Left lobe of liver (tissue), 2 donors: Measurements from ENCODE around the gene DBF4B. TPM values are rescaled to one million over a fixed set of nuclear protein-coding genes. Genes with fewer than 3 reads are reported as not detected.
"Not testable (repeated sequence)": the region's sequence is repeated elsewhere in the genome, so short reads cannot be mapped to it uniquely, and the experiment has no call there.

Experiments
- ATAC-seq: fragments of 200-7000 bp; cut with Tn5 transposase; one replicate; pipeline ENCODE4 v1.9.1; 2020; ENCODE audit warnings: mild to moderate bottlenecking, moderate library complexity
- DNase-seq: peaks from one replicate; pipeline ENCODE4 v3.0.0-alpha.2; 2020; ENCODE audit warnings: low spot score
- total RNA-seq: library from RNA; stranded (reverse); gene quantifications from one replicate; pipeline ENCODE4 v1.2.1, GENCODE V29; 2021
- donor health status: DM: no; HTN: no; CAD: no; lungs with moderate emphysema.
- donor health status: DM: no; HTN: yes; CAD: no.

Gene DBF4B, protein sequence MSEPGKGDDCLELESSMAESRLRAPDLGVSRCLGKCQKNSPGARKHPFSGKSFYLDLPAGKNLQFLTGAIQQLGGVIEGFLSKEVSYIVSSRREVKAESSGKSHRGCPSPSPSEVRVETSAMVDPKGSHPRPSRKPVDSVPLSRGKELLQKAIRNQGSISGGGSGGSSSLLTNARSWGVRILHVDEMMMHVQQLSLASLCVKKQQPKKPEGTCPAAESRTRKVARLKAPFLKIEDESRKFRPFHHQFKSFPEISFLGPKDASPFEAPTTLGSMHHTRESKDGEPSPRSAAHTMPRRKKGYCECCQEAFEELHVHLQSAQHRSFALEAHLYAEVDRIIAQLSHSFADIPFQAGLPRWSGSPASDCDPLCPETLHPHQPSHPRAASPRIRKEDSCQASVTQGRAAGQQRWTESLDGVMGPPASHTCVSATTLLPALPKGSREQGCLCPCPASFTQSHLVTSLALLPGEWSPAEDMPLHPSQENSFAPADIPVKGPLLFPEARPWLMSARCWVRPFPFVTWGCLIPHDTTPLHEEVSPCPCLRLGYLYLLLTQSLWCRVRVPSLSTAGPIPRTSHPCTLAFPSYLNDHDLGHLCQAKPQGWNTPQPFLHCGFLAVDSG
- 1.7 TPM for total RNA-seq

GRCh38 chr17:44708401-44709263 is at the start of gene DBF4B:
Gene DBF4B, plus strand, starts transcription at chr17:44708665. Its CDS starts 156 bp downstream, at chr17:44708821.
- DNase-seq (peak; percentile 85), ATAC-seq (peak; percentile 98)

- ATAC-seq (no peak), DNase-seq (no peak)
Measured at GRCh38 chr17:44661835-44662234, 46.6 kb upstream of the DBF4B start.

DNA sequence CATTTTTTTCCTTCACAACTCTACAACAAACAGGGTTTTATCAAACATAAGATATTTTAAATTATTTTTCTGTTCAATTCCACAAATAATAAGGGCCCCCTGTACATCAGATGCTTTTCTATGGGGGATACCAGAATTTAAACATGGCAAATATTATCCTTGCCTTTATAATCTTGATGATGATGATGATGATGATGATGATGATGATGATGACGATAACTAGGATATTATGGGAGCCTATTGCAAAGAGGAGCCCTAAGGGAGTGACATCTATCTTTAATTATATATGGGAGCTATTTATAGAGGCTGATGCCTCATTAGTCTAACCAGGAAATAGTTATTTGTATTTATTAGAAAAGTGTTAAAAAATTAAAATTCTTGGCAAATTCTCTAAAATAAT is 45.4 kb upstream of the DBF4B start:
- no peak for ATAC-seq
- no peak for DNase-seq

- DNase-seq (no peak), ATAC-seq (no peak)
Measured at GRCh38 chr17:44664867-44665266, 43.6 kb upstream of the DBF4B start.

- ATAC-seq, result no peak
- DNase-seq, result no peak
Measured at GRCh38 chr17:44666006-44666405, 42.5 kb upstream of the DBF4B start.

DNA sequence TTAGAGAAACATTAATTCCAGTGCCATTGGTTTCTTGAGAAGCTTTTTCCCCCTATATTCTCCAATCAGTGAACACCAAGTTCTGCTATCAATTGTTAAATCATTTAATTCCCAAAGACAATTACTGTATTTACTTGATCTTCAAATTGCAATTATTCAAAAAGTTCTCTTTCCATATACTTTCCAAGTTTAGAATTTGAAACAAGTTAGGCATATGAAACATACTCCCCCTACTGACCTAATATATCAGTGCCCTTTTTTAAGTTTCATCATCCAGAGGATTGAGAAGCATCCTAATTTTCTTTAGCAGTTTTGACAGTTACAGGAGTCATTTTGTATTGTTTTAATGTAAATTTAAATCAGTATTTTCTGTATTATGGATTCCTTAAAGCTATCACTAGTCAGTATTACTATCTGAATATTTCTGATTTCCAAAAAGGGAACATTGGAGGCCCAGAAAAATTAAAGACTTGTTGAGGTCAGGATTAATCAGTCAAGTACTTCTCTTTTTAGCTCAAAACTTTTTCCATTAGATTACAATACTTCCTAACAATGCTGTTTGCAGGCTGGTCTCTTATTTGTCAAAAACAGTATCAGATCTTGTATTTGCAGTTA is 35.9 kb upstream of the DBF4B start:
- DNase-seq (no peak), ATAC-seq (no peak)

DNA sequence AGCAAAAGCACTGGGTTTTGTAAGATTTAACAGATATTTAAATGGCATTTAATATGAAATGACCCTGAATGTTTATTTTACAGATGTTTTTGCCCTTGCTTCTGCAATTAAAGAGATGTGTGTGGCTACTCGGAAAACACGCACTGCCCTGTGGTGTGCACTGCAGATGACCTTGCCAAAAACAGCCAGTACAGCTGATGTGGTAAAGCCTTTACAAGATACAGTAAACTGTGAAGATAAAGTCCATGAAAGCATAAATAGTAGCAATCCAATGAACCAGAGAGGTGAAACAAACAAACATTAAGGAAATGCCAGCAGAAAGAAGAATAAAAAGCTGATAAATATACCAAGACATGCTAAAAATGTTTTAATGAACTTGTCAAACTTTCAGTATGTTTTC is 34.6 kb upstream of the DBF4B start:
- ATAC-seq, result no peak
- no peak for DNase-seq

DNA sequence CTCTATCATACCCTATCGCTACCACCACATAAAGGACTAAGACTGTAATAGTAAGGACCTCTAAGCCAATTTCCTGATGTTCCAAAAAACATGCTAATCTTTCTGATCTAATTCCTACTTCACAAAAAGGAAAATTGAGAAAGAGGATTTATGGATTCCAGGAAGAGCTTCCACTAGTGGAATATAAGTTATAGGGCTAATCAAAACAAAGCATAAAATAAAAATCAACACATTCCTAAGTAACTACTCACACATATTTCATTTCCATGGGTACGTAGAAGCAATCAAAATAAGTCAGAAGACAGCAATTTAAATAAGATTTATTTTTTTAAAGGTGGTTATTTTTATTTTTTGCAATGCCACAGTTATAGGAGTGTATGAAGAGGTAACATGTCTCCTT is 31.3 kb upstream of the DBF4B start:
- no peak for ATAC-seq
- no peak for DNase-seq

GRCh38 chr17:44683303-44683702 is 25.2 kb upstream of the DBF4B start:
- not testable (repeated sequence) for ATAC-seq, DNase-seq

- DNase-seq, result no peak
- no peak for ATAC-seq
Measured at GRCh38 chr17:44687756-44688155, 20.7 kb upstream of the DBF4B start.

- no peak for DNase-seq
Measured at GRCh38 chr17:44688200-44688599, 20.3 kb upstream of the DBF4B start.

GRCh38 chr17:44688675-44689476 is 19.6 kb upstream of the DBF4B start:
- ATAC-seq (no peak), DNase-seq (no peak)

More at GRCh38 chr17:44688200-44688599, 20.3 kb upstream of the DBF4B start:
- no peak for ATAC-seq

GRCh38 chr17:44689477-44690217 is 18.8 kb upstream of the DBF4B start, which contains the start of gene CCDC43:
Gene CCDC43, minus strand, starts transcription at chr17:44689776. Its CDS starts 23 bp downstream, at chr17:44689753.
- ATAC-seq, result peak; percentile 95

DNA sequence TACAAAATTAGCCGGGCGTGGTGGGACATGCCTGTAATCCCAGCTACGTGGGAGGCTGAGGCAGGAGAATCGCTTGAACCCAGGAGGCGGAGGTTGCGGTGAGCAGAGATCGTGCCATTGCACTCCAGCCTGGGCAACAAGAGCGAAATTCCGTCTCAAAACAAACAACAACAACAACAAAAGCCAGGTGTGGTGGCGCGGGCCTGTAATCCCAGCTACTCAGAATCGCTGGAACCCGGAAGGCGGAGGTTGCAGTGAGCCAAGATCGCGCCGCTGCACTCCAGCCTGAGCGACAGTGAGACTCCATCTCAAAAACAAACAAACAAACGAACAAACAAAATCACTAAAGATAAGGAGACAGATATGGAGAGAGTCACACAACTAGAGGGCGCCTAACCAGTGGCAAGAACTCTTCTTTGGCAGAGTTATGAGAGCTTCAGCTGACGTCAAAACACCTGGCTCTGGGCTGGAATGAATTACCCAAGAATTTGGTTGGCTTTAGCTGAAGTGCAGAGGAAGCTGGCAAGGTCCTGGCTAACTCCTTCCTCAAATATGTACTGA is 17.6 kb upstream of the DBF4B start:
- peak; percentile 71 for DNase-seq

More at GRCh38 chr17:44689477-44690217, 18.8 kb upstream of the DBF4B start, which contains the start of gene CCDC43:
- DNase-seq, result peak; percentile 93

GRCh38 chr17:44693609-44694008 is 14.9 kb upstream of the DBF4B start:
- ATAC-seq (no peak), DNase-seq (no peak)

More for the DNA sequence above, 17.6 kb upstream of the DBF4B start:
- ATAC-seq, result peak; percentile 81

DNA sequence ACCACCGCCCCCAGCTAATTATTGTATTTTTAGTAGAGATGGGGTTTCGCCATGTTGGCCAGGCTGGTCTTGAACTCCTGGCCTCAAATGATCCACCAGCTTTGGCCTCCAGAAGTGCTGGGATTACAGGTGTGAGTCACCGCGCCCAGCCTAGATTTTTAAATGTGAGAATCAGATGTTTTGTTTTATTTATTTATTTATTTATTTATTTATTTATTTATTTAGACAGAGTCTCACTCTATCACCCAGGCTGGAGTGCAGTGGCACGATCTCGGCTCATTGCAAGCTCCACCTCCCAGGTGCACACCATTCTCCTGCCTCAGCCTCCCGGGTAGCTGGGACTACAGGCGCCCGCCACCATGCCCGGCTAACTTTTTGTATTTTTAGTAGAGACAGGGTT is 8.2 kb upstream of the DBF4B start:
- not testable (repeated sequence) for DNase-seq

DNA sequence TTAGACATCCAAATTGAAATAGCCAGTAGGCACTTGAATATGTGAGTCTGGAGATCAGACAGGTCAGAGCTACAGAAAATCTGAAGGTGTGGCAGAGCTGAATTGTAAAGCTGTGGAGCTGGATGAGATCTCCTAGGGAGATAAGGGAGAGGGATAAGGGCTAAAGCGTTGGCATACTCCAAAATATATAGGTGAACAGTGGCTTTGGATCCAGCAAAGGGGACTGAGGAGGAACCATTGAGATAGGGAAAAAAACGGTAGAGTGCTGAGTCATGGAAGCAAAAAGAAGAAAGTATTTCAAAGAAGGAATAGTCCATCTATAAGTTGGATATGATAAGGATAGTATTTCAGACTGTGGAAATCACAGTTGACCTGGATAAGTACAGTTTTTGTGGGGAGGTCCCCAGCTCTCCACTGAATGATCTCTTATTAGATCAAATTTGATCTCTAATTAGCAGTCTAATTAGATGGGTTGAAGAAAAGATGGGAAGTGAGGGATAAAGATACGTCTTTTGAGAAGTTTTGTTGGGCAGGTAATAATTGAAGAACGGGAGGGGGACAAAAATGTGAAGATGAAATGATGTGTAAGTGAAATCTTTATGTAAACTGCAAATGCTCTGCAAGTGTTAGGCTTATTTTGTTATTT is 587 bp upstream of the DBF4B start:
- ATAC-seq, result no peak
- no peak for DNase-seq

More for the DNA sequence above, 8.2 kb upstream of the DBF4B start:
- ATAC-seq, result not testable (repeated sequence)

DNA sequence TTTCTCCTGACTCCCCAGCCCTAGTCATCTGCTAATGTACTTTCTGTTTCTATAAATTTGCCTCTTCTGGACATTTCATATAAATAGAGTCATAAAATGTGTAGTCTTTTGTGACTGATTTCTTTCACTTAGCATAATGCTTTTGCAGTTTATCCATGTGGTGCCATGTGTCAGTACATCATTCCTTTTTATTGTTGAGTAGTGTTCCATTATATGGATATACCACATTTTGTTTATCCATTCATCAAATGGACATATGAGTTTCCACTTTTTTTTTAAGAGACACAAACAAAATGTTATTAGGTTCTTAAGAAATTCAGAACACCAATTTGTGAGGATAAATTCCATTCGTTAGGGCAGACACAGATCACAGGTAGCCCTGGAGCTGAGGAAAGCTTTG is 11.0 kb downstream of the DBF4B start:
- ATAC-seq (no peak), DNase-seq (no peak)
